Stimulated activated CD4-positive, alpha-beta T cell treated with anti-CD3 and anti-CD28 coated beads, Interleukin-1b, Interleukin-23, amount 100 ng/mL, for 4 hours (primary cell): Measurements from ENCODE around the gene CFAP74.
"Not testable (repeated sequence)": the region's sequence is repeated elsewhere in the genome, so short reads cannot be mapped to it uniquely, and the experiment has no call there.

ENCODE experiments used
- DNase-seq, 2 donors: peaks; one replicate each; pipeline ENCODE4 v3.0.0-alpha.2; 2020; ENCODE audit warnings: low read depth in 2 of 2

The CFAP74 gene

GRCh38 chr1:1988061-1988945, 15.3 kb downstream of the CFAP74 start:
- peak in 1 of 2 donors; percentile 5 for DNase-seq

DNA sequence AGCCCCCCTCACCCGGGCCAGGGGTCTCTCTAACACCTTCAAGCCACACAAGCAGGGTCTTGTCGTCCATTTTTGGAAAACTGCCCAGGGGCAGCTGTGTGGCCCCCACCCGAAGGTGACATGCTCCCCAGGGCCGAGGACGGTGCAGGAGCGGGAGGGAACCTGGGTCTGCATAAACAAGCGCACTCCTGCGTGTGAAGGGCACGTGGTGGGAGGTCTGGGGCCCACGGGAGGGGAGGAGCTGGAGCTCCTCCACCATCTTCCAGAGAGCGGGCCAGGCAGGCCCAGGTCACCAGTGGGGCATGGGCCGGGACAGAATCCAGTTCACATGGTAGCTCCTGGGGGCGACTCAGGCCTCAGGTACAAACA, 16.5 kb downstream of the CFAP74 start:
- no peak for DNase-seq

- DNase-seq = no peak
These were observed 17.0 kb downstream of the CFAP74 start for GRCh38 chr1:1986451-1987141.

DNA sequence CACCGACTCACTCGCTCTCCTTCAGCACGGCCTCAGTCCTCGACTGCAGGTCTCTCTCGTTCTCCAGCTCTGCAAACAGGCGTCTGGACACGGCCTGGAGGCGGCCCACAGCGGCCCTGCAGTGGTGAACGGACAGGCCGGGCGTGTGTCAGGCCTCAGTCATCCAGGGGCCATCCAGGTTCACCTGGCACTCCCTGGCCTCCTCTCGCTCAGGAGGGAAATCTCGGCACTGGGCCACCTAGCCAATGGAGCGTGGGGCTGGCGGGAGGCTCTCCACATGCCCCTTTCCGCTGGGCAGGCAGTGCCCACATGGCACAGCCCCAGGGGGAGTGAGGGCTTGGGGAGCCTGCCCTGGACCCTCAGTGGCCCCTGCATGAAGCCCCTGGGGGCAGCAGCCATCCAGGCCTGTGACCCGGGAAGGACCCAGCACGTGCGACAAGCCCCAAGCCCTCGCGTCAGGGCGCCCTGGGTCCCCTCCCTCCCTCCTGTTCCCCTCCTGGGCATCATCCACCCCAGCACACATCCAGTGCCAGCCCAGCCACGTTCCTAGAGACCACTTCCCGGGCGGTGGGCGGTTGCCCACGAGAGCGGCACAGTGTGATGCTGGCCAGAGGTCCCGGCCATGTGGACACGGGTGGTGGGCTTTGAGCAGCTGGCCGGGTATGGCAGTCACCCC, 18.1 kb downstream of the CFAP74 start:
- no peak for DNase-seq

DNA sequence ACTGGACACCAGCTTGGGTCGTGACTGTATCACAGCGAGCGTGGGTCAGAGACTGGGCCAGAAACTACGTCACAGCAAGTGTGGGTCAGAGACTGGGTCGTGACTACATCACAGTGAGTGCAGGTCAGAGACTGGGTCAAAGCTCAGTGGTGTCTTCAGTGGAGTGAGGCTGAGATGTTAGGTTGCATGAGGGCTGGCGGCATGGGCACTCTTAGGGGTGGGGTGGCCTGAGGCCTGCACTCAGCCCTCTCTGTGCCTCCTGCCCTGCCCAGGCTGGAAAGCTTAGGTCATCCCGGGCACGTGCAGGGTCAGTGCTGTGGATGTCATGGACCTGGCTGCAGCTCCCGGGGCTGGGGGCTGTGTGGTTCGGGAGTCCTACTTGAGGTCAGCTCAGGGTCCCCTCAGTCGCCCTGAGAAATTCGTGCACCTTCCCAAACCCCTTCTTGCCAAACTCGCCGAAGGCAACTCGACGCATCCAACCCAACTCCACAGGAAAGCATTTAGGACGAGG, 19.0 kb downstream of the CFAP74 start:
- no peak for DNase-seq

GRCh38 chr1:1982379-1983232, 21.0 kb downstream of the CFAP74 start:
- no peak for DNase-seq

GRCh38 chr1:1981631-1982327, 21.8 kb downstream of the CFAP74 start:
- not testable (repeated sequence) for DNase-seq

GRCh38 chr1:1981142-1981500, 22.5 kb downstream of the CFAP74 start:
- no peak for DNase-seq

DNA sequence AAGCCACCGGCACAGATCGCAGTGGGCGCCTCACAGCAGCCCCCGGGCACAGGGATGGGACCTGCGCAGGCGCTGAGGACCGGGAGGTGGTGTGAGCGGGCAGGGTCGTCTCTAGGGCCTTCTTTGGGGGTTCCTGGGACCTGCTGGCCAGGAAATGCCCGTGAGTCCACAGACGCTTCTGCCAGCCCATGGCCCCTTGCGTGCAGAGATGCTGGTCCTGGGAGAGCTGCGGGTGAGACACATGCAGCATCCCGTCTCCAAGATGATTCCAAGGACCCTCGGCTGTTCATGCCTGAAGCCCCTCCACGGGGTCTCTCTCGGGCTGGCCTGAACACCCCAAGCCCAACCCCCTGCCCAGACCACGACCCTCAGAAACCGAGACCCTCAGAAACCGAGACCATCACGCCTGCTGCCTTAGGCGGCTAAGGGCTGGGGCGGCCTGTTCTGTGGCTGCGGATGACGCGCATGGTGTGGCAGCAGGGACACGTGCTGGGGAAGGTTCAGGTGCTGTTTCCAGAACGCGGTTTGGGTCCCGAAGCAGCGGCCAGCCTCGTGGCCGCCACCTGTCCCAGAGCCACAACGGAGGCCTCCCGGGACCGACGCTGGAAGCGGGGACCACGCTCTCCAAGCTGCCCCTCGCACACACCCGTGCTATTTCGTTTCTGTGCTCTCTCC, 23.0 kb downstream of the CFAP74 start:
- no peak for DNase-seq

DNA sequence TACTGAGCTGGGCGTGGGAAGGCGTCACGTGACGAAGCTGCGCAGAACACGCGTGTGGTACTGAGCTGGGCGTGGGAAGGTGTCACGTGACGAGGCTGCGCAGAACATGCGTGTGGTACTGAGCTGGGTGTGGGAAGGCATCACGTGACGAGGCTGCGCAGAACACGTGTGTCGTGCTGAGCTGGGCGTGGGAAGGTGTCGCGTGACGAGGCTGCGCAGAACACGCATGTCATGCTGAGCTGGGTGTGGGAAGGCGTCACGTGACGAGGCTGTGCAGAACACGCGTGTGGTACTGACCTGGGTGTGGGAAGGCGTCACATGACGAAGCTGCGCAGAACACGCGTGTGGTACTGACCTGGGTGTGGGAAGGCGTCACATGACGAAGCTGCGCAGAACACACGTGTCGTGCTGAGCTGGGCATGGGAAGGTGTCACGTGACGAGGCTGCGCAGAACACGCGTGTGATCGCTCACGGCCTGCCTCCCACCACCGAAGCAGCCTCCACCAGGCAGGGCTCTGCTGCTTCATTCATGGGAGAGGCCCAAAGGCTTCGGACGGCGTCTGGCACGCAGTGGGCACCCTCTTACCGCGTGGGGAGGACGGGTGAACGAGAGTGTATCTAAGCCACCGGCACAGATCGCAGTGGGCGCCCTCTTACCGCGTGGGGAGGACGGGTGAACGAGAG, 24.0 kb downstream of the CFAP74 start:
- DNase-seq = no peak

GRCh38 chr1:1978690-1979481, 24.7 kb downstream of the CFAP74 start:
- not testable (repeated sequence) for DNase-seq

DNA sequence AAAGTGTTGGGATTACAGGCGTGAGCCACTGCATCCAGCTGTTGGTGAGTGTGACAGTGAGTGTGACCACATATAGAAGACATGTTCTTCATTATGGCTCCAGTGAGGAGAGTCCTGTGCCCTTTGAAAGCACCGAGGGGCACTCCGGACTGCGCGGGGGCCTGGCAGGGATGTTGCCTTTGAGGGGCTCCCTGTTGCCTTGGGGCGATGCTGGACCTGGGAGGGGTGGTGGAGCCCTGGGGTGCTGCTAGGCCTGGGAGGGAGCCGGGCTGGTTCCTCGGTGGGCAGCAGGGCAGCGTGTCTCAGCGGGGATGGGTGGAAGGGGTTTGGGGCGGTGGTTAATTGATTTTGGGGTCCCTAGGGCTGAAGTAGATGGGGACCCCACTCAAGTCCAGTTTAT, 25.5 kb downstream of the CFAP74 start:
- no peak for DNase-seq

- no peak for DNase-seq
These were observed 27.6 kb downstream of the CFAP74 start for GRCh38 chr1:1976031-1976430.

- no peak for DNase-seq
These were observed 28.1 kb downstream of the CFAP74 start for GRCh38 chr1:1975535-1975934.

- no peak for DNase-seq
These were observed 28.8 kb downstream of the CFAP74 start for GRCh38 chr1:1974834-1975233.

DNA sequence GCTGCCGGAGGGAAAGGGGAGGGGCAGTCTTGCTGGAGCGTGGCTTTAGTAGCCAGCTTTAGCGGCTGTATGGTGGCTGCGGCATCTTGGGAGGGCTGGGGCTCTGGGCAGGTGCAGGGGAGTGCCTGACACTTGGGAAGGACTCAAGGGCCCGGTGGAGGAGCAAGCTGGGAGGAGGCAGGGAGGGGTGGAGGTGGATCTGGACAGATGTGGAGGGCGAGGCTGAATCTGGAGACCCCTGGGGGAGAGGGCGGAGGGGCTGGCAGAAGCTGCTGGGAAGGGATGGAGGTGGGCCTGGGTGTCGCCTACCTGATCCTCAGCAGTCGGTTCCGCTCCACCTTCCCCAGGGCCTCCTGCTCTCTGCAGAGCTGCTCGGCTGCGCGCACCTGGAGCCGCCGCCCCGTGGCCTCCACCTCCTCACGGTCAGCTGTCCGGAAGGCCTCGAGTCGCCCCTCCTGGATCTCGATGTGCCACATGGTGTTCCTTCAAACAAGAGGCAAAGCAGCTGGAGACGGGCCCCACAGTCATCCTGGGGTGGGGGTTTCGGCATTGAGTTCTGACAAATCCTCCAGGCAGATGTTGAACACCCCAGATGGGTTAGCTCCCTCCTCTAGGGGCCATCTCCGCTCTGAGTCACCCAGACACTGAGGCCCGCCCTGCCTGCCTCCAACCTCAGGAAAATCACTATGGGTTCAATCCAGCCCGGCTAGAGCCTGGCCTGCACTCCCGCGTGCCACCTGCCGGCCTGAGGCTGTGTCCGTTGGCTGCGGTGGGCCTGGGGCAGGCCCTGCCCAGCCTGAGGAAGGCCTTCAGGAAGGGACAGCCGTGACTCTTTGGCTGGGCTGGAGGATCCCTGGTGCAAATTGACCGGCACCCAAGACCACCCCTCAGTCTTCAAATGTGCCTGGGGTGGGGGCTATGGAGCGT, 29.6 kb downstream of the CFAP74 start:
- DNase-seq = no peak

GRCh38 chr1:1972976-1973715, 30.4 kb downstream of the CFAP74 start:
- DNase-seq = no peak
